Measurements from ENCODE around the gene TAF5L.
"Not testable (repeated sequence)": the region's sequence is repeated elsewhere in the genome, so short reads cannot be mapped to it uniquely, and the experiment has no call there.

The TAF5L gene

GRCh38 chr1:229641306-229641705 lies 15.4 kb upstream of the TAF5L start:
- no peak for DNase-seq

GRCh38 chr1:229640455-229640854 lies 14.5 kb upstream of the TAF5L start:
- DNase-seq, result no peak

- DNase-seq, result no peak
Measured at GRCh38 chr1:229637746-229638145, 11.8 kb upstream of the TAF5L start.

- DNase-seq, result no peak
Measured at GRCh38 chr1:229636042-229636441, 10.1 kb upstream of the TAF5L start.

- no peak for DNase-seq
Measured at GRCh38 chr1:229631966-229632365, 6.0 kb upstream of the TAF5L start.

GRCh38 chr1:229631148-229631547 lies 5.2 kb upstream of the TAF5L start:
- DNase-seq, result no peak

GRCh38 chr1:229629261-229629660 lies 3.3 kb upstream of the TAF5L start:
- no peak for DNase-seq

GRCh38 chr1:229627003-229627402 lies 1.1 kb upstream of the TAF5L start:
- DNase-seq, result no peak

GRCh38 chr1:229625071-229625914 lies 629 bp downstream of the TAF5L start:
- DNase-seq, result peak; percentile 26

GRCh38 chr1:229624521-229625070 lies 1.3 kb downstream of the TAF5L start:
- no peak for DNase-seq

GRCh38 chr1:229623838-229624237 lies 2.1 kb downstream of the TAF5L start:
- no peak for DNase-seq

GRCh38 chr1:229623225-229623624 lies 2.7 kb downstream of the TAF5L start:
- DNase-seq, result no peak

- not testable (repeated sequence) for DNase-seq
Measured at GRCh38 chr1:229622641-229623120, 3.2 kb downstream of the TAF5L start.

- DNase-seq, result no peak
Measured at GRCh38 chr1:229621663-229622062, 4.3 kb downstream of the TAF5L start.

GRCh38 chr1:229620876-229621275 lies 5.0 kb downstream of the TAF5L start:
- no peak for DNase-seq

GRCh38 chr1:229619614-229620013 lies 6.3 kb downstream of the TAF5L start:
- DNase-seq, result no peak

- no peak for DNase-seq
Measured at GRCh38 chr1:229619002-229619401, 6.9 kb downstream of the TAF5L start.

GRCh38 chr1:229617351-229618100 lies 8.4 kb downstream of the TAF5L start:
- no peak for DNase-seq

- no peak for DNase-seq
Measured at GRCh38 chr1:229614701-229615100, 11.2 kb downstream of the TAF5L start.

- DNase-seq, result no peak
Measured at GRCh38 chr1:229613938-229614337, 12.0 kb downstream of the TAF5L start.

- no peak for DNase-seq
Measured at GRCh38 chr1:229608590-229608989, 17.3 kb downstream of the TAF5L start.

- DNase-seq, result no peak
Measured at GRCh38 chr1:229607370-229607769, 18.6 kb downstream of the TAF5L start.

- no peak for DNase-seq
Measured at GRCh38 chr1:229603371-229604005, 22.4 kb downstream of the TAF5L start.
